ENCODE results near the gene FHAD1.

The FHAD1 gene

DNA sequence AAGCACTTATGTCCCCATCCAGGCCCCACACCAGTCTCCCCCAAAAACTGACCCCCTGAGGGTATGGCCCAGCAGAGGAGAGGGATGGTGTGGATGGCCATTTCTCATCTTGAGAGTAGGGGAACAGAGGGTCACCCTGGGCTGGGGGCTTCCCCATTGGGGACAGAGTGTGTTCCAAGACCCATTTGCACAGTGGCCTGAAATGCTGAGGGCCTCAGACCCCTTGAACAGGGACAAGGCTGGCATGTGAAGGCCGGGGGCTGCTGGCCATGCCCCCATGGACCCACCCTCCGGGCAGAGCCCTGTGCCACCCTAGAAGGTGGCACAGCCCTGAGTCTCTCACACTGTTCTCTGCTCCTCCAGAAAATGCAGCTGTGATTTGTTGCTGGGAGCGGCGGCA is 199.2 kb downstream of the FHAD1 start:
- H3K9me3 ChIP-seq (ENCODE audit: control insufficient read depth, insufficient read depth, low read length): no peaks in the 10 kb centered on the region
- H3K4me2 ChIP-seq (ENCODE audit: low read length): no peak overlapping the region

More for the DNA sequence above, 199.2 kb downstream of the FHAD1 start:
- no peak for TF ChIP-seq EZH2phosphoT487 (IDR thresholded peaks at IDR 0.05; ENCODE audit: borderline replicate concordance, low read length)
- TF ChIP-seq, protein P1, sequence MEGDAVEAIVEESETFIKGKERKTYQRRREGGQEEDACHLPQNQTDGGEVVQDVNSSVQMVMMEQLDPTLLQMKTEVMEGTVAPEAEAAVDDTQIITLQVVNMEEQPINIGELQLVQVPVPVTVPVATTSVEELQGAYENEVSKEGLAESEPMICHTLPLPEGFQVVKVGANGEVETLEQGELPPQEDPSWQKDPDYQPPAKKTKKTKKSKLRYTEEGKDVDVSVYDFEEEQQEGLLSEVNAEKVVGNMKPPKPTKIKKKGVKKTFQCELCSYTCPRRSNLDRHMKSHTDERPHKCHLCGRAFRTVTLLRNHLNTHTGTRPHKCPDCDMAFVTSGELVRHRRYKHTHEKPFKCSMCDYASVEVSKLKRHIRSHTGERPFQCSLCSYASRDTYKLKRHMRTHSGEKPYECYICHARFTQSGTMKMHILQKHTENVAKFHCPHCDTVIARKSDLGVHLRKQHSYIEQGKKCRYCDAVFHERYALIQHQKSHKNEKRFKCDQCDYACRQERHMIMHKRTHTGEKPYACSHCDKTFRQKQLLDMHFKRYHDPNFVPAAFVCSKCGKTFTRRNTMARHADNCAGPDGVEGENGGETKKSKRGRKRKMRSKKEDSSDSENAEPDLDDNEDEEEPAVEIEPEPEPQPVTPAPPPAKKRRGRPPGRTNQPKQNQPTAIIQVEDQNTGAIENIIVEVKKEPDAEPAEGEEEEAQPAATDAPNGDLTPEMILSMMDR (IDR thresholded peaks at IDR 0.05; ENCODE audit: low read depth, low read length, poor library complexity, severe bottlenecking): no peak
- H3K9me2 ChIP-seq (replicated peaks; ENCODE audit: control insufficient read depth, low read length): no peaks in the 10 kb centered on the region
- no peaks in the 10 kb centered on the region for H3K36me3 ChIP-seq (ENCODE audit: control insufficient read depth, low read length)
- H3K27me3 ChIP-seq (ENCODE audit: control insufficient read depth, low read length): peaks cover 3% of the 10 kb centered on the region; the same call in 1 of the 2 replicates
- H3F3A ChIP-seq (ENCODE audit: control insufficient read depth, insufficient read depth): no peaks in the 10 kb centered on the region
- no peaks in the 10 kb centered on the region for H3K79me2 ChIP-seq (ENCODE audit: control insufficient read depth, low read length)
- no peaks in the 10 kb centered on the region for H3K4me1 ChIP-seq (ENCODE audit: control insufficient read depth, low read length)
- no peak overlapping the region for H3K4me3 ChIP-seq (ENCODE audit: low read length)
- no peaks in the 10 kb centered on the region for H4K20me1 ChIP-seq (ENCODE audit: control insufficient read depth, insufficient read depth, low read depth, low read length)
- H3K27ac ChIP-seq (ENCODE audit: low read depth, low read length): no peak overlapping the region
